ENCODE results near the gene FAM13A. TPM values are rescaled to one million over a fixed set of nuclear protein-coding genes. Genes with fewer than 3 reads are reported as not detected.
A peak's percentile ranks its signal among the peaks of the same experiment; 100 is the strongest.

Gene FAM13A
- total and polyA plus RNA-seq, 2 of the 8 experiments (the other 6 are each of a cell fraction or from before 2014, with no cell fraction given): 7.1 to 16.5 TPM

DNA sequence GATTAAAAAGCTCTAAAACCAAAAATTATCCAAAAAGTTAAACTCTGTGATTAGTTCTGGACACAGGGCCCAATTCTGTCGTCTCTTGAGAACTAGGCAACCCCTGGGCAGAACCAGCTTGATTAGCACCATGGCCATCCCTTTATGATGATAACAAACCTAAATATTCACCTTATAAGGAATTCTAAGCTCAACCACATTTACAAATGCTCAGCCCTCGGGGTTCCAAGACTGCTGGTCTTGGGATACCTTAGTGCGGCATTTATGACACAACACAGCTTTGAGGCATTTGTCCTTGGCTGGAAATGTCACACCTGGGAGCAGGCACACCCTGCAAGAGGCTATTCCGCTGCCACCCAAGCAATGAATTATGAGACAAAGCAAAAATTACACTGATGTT is 331.8 kb downstream of the FAM13A start:
- Histone ChIP-seq H3K36me3 (ENCODE audit: control insufficient read depth in 2 of 4, insufficient read depth in 4 of 4, low read length in 3 of 4) (peaks cover 0 to 12% (median 5%) of the 10 kb centered on the region in 4 experiments; a peak in 3 of 8 replicates), H3K79me1 (ENCODE audit: low read depth, low read length) (no peaks in the 10 kb centered on the region), H4K91ac (replicated peaks; ENCODE audit: insufficient read length, low read length) (no peak overlapping the region), H4K8ac (ENCODE audit: extremely low read depth, insufficient read depth, low read length) (no peak overlapping the region), H2AFZ (ENCODE audit: low read length) (no peak overlapping the region), H3K14ac (ENCODE audit: insufficient read length) (no peak overlapping the region), H3K23ac (ENCODE audit: insufficient read length) (no peak overlapping the region), H2BK20ac (ENCODE audit: low read length) (no peak overlapping the region), H3K4me2 (ENCODE audit: insufficient read depth in 1 of 2, low read depth in 2 of 2, low read length in 2 of 2) (no peak overlapping the region; a peak in 1 of 4 replicates), H4K20me1 (replicated peaks in 1 of 2; ENCODE audit: control insufficient read depth in 1 of 2, insufficient read depth in 2 of 2, low read length in 2 of 2) (no peaks in the 10 kb centered on the region), H3K9ac (replicated peaks in 1 of 4; ENCODE audit: extremely low read depth in 1 of 4, low read depth in 3 of 4, low read length in 3 of 4) (no peak overlapping the region), H3K56ac (replicated peaks; ENCODE audit: insufficient read length, low read depth, low read length) (no peak overlapping the region), H4K5ac (ENCODE audit: insufficient read length, low read depth, low read length) (no peak overlapping the region), H2BK12ac (ENCODE audit: low read depth, low read length) (no peak overlapping the region), H3K4ac (replicated peaks; ENCODE audit: insufficient read length, low read depth, low read length) (no peak overlapping the region), H2BK15ac (ENCODE audit: low read length) (no peak overlapping the region), H3K9me3 (ENCODE audit: insufficient read depth in 2 of 2, low read depth in 1 of 2, low read length in 1 of 2) (no peaks in the 10 kb centered on the region), H2BK5ac (ENCODE audit: low read depth, low read length) (no peak overlapping the region), H3K23me2 (ENCODE audit: low read depth, low read length) (no peaks in the 10 kb centered on the region), H3K79me2 (ENCODE audit: control insufficient read depth in 1 of 2, insufficient read depth in 2 of 2, low read length in 2 of 2) (no peaks in the 10 kb centered on the region), H3K27ac (ENCODE audit: low read depth, low read length) (no peak overlapping the region), H2BK120ac (replicated peaks; ENCODE audit: low read depth, low read length) (no peak overlapping the region), H3K18ac (ENCODE audit: extremely low read depth, low read length) (no peak overlapping the region), H3K4me1 (replicated peaks in 1 of 4; ENCODE audit: control insufficient read depth in 3 of 4, insufficient read depth in 4 of 4, low read length in 3 of 4) (peaks cover 0 to 4% (median 1%) of the 10 kb centered on the region in 4 experiments; a peak in 2 of 7 replicates), H3K27me3 (replicated peaks in 1 of 4; ENCODE audit: control insufficient read depth in 3 of 4, extremely low read depth in 1 of 4, insufficient read depth in 3 of 4, low read length in 3 of 4) (no peaks in the 10 kb centered on the region), H2AK5ac (ENCODE audit: low read depth, low read length) (no peak overlapping the region), H3K4me3 (ENCODE audit: extremely low read depth in 1 of 4, insufficient read depth in 2 of 4, low read depth in 3 of 4, low read length in 4 of 4) (no peak overlapping the region)
- FAIRE-seq (no peak), DNase-seq (ENCODE audit: low read depth in 1 of 2, low spot score in 2 of 2) (no peak)
- ChIA-PET CTCF (ENCODE audit: partially characterized antibody) (interaction anchor here (0.8 to 3.1 kb wide), 6 partner anchors 9 to 151 kb away, joined by 3 to 13 read pairs (median 4); no protein-coding TSS in a partner anchor), POLR2A (ENCODE audit: partially characterized antibody) (interaction anchor here (3.3 kb wide), 1 partner anchor 13 kb away, joined by 20 read pairs; no protein-coding TSS in a partner anchor)
- 73% methylated on average over 4 of the region's 4 CpGs; no CpG with 5 or more reads in 1 of the 2 experiments for WGBS, 2 experiments (ENCODE audit: extremely low coverage in 1 of 2, insufficient coverage in 1 of 2, insufficient read length in 1 of 2, insufficient replicate concordance in 2 of 2, low coverage in 1 of 2, low lambda C conversion rate in 2 of 2, missing lambda C conversion rate in 1 of 2)
- TF ChIP-seq SRF (IDR thresholded peaks at IDR 0.05; ENCODE audit: low read depth, low read length) (peak; percentile 53; the same call in 1 of the 2 replicates), KDM1A (IDR thresholded peaks at IDR 0.05; ENCODE audit: borderline replicate concordance, low read length) (no peak)

Measured in H1 (cell line).